ENCODE measurements around the gene PRDM2.

PRDM2 gene

DNA sequence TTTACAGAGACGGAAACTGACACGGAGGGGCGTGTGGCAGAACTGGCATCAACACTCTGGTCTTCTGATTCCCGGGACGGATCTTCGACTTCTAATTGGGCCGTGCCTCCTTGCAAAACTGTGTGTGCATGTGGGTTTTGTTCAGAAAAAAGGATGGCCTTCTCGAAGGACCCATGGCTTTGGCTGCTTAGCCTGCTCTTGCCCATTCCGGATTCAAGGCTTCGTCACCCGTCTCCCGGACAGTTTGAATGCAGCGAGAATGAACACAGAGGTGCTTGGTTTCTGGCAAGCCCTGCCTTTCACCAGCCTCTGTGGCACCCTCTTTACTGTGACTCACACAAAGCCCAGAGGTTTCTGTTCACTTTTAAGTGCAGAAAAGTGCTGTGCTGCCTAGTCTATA lies 120.1 kb downstream of the PRDM2 start:
- DNase-seq, result no peak

DNA sequence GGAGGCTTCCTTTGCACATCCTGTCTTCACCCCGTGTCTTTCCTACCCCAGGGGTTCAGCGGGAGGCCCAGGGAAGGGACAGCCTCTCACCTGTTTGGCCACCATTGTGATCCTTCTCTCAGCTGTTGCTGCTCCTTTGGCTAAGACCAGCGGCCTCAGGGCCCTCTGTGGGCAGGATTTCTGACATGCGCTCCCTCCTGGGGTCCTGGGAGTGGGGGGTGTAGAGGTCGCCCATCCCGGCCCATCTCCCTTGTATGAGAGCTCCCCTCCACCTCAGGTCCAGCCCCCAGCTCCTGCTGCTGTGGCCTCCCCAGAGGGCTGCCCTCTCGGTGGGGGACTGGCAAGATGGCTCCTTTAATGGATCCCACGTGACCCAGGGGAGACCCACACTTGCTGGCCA lies 120.5 kb downstream of the PRDM2 start:
- DNase-seq, result no peak

DNA sequence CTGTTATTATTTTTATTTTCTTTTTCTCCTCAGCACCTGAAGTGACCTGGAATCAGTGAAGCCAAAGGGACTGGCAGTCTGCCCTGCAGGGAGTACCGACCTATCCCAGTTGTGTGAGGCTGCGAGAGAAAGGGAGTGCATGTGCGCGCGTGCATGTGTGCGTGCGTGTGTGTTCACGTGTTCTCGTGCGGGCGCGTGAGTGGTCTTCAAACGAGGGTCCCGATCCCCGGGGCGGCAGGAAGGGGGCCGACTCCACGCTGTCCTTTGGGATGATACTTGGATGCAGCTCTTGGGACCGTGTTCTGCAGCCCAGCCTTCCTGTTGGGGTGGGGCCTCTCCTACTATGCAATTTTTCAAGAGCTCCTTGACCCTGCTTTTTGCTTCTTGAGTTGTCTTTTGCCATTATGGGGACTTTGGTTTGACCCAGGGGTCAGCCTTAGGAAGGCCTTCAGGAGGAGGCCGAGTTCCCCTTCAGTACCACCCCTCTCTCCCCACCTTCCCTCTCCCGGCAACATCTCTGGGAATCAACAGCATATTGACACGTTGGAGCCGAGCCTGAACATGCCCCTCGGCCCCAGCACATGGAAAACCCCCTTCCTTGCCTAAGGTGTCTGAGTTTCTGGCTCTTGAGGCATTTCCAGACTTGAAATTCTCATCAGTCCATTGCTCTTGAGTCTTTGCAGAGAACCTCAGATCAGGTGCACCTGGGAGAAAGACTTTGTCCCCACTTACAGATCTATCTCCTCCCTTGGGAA lies 123.3 kb downstream of the PRDM2 start:
- DNase-seq, result no peak

DNA sequence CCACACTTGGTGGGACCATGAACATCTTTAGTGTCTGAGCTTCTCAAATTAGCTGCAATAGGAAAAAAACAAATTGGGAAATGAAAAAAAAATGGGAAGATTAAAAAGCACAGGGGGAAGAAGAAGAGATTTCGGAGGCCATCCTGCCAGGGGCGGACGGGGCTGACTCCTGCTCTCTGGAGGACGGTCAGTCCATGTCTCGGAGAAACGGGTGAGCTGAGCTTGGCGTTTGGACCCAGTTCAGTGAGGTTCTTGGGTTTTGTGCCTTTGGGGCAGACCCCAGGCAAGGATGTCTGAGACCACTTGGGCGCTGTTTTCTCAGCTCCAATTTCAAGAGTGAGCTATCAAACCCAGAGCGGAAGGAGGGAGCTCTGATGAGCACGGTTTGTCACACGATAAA lies 123.9 kb downstream of the PRDM2 start:
- no peak for DNase-seq

DNA sequence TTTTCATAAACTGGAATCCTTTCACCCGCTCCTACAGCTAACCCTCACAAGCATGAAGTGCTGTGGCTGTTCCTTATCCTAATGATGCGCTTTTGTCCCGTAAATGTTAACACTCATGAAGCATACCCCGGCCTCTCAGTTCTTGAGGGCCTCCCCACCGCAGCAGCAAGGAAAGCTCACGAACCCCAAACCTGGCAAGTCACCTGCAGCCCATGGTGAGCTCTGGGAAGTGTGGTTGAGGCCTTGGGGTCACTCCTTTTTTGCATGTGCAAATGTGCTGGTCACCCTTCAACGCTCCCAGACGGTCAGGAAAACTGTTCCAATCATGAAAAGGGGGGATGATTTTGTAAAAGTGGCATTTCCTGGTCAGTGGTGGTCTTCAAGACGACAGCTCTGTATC lies 124.6 kb downstream of the PRDM2 start:
- DNase-seq, result no peak

DNA sequence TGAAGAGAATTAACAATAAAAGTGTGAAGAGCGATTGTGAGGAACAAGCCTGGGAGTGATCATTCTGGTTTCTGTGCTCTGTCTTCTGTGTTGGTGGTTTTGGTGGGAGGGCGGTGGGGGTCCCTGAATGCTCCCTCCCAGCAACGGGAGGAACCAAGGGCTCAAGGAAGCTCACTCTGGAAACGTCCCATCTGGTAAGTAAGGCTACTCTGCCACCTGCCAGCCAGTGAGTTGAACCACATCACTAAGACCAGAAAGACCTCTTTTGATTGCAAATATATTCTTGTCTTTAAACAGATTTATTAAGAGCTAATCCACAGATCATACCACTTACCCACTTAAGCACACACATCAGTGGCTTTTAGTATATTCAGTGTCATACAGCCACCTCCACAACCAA lies 125.0 kb downstream of the PRDM2 start:
- DNase-seq, result no peak

DNA sequence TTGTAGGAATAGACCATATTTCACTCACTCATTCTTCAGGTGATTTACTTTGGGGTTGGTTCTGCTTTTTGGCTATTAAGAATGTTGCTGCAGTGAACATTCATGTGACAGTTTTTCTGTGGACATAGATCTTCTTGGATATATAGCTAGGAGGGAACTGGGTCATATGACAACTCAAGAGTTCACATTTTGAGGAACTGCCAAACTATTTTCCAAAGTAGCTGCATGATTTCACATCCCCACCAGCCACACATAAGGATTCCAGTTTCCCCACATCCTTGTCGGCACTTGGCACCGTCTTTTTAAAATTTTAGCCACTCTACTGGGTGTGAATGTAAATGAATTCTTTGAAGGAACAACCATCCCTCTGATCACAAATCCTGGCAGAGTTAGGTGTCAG lies 126.0 kb downstream of the PRDM2 start:
- DNase-seq, result no peak

DNA sequence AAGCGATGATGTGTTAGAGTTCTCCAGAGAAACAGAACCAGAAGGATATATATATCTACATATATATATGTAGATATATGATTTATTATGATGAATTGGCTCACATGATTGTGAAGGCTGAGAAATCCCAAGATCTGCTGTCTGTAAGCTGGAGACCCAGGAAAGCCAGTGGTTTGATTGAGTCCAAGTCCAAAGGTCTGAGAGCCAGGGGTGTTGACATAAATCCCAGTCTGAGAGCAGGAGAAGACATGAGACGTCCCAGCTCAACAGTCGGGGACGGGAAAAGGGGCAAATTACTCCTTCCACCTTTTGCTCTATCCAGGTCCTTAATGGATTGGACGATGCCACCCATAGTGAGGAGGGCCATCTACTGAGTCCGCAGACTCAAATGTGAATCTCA lies 126.6 kb downstream of the PRDM2 start:
- DNase-seq, result no peak

DNA sequence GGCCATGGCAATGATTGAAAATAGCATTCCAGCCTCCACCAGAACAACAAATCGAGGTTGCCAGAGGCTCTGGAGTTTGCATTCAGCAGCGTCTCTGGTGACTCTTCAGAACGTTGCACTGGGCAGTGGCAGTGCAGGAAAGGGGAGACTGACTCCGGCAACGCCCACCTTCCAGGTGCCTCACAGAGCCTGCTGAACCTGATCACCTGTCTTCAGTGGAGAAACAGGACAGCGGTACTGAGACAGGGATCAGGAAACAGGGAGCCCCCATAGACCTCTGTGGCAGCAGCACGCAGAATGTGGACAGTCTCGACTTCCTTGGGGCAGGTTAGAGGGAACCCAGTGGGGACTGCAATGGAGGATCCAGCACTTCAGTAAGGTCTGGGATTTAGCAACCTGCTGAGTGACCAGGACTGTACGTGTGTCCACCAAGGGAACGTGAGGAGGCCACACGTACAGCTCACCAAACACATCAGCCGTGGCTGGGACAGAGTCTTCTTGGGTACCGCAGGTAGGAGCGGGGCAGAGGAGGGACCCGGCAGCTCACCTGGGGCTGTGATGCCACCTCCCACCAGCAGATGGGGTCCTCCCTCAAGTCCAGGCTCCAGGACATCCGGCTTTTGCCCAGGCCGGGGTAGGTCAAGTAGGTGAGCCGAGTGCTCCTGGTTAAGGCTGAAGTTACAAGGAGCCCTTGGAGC lies 128.6 kb downstream of the PRDM2 start:
- peak in 1 of 5 donors; percentile 24 for DNase-seq

DNA sequence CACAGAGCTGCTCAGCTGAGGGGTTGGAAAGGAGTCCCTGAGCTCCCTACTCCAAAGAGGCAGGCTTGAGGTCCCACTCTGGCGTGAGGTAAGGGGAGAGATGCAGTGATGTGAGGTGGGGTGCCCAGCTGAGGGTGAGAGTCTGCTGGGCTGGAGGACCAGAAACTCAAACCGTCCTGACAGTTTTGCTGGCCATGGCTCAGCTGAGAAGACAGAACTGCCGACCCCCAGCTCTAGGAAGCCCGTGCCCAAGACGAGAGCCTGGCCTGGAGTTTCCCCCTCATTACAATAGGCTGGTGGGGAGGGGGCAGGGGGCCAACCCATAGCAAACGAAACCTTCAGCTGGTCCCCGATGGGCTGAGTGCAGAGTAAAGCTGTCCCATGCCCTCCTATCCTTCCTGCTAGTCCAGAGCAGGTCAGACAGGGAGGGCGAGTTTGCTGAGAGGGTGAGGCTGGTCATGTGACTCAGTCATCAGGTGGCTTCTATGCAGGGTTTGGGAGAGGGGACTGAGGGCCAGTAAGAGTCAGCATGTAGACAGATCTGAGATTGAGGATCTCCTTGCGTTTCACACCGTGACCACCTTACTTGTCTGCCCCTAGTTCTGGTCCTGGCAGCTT lies 129.3 kb downstream of the PRDM2 start:
- no peak for DNase-seq

DNA sequence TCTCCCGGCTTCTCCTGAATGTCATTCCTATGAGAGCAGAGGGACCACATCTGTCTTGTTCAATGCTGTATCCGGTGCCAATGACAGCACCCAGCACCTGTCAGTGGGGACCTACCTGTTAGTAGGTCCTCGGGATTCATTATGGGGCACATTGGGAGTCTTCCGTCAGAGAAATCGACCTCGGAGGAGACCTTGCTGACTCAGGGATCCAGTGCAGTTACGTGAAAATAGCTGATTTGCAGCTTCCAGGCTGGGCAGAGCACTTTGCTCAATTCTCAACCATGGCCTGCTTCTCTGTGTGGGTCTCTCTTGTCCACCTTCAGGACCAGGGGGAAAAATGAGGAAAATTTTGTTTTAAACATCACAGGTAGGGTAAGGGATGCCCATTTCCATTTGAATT lies 130.2 kb downstream of the PRDM2 start:
- no peak for DNase-seq

DNA sequence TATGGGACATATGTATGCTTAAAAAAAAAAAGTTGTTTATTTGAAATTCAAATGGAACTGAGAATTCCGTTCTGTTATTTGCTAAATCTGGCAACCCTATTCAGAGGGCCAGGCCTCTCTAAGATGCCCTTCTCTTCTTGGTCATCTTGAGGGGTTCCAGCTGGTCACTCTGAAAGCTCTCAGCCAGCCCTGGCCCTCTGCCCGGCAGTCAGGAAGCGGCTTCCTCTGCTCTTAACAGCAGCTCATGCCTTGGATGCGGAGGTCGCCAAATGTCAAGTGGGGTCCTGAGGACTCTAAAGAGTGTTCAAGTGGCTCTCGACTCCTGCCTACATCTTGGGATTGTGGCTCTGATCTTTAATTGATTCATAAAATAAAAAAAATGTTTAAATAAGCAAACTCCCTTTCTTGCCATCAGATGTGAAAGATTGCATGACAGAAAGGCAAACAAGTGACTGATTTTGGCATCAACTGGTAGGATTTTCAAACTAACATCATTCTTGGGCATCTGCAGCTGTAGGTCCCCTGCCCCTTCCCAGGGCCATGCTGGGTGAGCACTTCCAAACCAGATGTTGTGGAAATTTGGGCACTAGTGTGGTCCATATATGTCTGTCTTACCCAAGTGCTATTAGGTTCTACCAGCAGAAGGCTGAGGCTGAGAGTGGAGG lies 130.8 kb downstream of the PRDM2 start:
- no peak for DNase-seq

DNA sequence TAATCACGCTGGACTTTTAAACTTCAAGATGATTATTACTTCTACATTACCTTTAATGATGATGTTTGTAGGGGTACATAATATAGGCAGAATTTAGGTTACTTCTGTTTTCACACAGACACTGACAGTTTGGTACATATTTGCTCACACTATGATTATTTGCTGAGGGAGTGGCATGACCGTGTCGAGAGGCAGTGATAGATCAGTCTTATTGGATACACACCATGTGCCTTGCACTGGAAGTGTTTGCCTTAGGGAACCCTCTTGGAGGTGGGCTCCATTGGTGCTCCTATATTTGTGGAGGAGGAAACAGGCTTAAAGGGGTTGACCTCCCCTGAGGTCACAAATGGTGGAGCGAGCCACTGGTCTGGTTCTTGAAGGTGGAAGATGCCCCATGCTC lies 132.1 kb downstream of the PRDM2 start:
- no peak for DNase-seq

DNA sequence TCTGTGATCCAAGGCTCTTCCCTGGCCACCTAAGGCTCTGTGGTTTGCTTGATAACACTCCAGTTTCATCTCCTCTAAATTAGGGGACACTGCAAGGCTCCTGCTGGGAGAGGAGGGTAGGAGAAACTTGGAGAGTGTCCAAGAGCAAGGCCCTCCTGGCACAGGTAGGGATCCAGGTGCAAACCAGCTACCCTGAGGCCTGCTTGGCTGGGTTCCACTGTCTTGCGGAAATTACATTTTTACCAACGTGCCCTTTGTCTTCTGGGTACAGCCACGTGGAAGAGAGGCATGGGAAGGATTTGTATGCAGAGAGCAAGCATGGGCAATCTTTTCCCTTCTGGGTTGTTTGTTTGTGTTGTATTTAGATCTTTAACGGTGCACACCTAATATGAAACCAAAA lies 132.5 kb downstream of the PRDM2 start:
- DNase-seq, result no peak

DNA sequence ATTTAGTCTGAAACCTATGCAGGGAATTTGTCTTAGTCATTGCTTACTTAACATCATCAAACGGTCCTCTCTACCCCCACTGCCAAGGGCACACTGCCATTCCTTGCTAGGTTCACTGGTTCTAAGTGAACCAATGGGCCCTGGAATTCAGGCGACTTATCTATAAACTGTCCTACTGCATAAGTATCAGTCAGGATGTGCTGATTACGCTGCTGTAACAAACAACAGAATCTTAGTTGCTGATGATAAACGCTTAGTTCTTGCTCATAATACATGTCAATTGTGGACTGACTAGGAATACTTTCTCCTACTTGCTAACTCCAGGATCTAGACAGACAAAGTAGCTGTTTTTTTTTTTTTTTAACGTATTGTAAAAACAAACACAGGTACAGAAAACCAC lies 136.1 kb downstream of the PRDM2 start:
- DNase-seq, result no peak

DNA sequence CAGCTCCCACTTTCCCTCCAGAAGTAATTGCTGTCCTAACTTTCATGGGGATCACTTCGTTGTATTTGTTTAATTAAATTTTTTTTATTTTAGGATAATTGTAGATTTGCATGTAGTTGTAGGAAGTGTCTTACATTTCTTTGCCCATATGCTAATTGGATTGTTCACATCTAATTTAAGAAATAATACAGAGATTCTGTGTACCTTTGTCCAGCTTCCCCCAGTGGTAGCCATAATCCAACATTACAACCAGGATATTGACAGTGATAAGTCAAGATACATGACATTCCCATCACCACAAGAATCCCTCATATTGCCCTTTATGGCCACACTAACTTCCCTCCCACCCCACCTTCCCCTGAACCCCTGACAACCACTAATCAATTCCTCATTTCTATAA lies 136.6 kb downstream of the PRDM2 start:
- DNase-seq, result no peak

DNA sequence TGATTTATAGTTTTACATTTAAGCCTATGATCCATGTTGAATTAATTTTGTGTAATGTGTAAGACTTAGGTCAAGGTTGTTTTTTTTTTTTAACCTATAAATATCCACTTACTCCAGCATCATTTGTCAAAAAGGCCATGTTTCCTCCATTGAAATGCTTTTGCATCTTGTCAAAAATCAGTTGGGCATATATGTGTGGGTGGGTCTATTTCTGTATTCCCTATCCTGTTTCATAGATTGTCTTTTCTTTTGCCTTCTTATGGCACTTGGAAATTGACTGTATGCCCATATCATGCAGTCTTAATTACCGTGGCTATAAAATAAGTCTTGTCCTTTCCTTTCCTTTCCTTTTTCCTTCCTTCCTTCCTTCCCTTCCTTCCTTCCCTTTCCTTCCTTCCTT lies 138.2 kb downstream of the PRDM2 start:
- DNase-seq, result no peak

DNA sequence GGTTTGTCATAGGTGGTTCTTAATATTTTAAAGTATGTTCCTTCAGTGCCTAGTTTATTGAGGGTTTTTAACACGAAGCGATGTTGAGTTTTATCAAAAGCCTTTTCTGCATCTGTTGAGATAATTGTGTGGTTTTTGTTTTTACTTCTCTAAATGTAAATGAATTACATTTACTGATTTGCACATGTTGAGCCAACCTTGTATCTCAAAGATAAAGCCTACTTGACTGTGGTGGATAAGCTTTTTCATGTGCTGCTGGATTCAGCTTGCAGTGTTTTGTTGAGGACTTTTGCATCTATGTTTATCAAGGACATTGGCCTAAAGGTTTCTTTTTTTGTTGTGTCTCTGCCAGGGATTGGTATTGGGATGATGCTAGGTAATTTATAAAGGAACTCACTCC lies 142.5 kb downstream of the PRDM2 start:
- no peak for DNase-seq

DNA sequence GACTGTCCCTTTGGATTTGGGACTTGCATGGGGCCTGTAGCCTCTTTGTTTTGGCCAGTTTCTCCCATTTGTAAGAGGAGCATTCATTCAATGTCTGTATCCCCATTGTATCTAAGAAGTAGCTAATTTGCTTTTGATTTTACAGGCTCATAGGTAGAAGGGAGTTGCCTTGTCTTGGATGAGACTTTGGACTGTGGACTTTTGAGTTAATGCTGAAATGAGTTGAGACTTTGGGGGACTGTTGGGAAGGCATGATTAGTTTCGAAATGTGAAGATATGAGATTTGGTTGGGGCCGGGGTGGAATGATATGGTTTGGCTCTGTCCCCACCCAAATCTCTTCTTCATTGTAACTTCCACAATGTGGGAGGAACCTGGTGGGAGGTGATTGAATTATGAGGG lies 151.7 kb downstream of the PRDM2 start:
- no peak for DNase-seq

DNA sequence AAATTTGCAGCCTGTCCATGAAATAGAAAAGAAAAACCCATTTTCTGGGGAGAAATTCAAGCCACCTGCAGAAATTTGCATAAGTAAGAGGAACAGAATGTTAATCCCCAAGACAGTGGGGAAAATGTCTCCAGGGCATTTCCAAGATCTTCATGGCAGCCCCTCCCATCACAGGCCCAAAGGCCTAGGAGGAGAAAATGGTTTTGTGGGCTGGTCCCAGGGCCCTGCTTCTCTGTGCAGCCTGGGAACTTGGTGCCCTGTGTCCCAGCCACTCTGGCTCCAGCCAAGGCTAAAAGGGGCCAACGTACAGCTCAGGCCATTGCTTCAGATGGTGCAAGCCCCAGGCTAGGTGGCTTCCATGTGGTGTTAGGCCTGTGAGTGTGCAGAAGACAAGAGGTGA lies 155.6 kb downstream of the PRDM2 start:
- DNase-seq, result no peak

DNA sequence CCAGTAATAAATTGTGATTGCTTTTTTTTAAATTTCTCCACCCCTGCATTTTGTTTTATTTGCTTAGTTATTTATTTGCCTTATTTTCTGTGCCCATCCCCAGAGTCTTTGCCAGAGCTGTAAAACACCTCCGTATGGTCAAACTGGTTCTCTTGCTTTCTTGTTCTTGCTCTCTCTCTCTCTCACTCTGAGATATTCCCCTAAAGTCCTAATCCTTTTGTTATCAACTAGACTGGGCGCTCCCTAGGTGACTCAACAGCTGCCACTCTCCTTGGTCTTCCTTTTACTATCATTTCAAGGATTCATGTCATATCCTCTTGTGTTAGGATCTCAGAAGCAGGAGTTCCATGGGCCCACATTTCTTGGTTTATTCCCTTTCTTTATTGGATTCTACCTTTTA lies 160.0 kb downstream of the PRDM2 start:
- DNase-seq, result no peak

DNA sequence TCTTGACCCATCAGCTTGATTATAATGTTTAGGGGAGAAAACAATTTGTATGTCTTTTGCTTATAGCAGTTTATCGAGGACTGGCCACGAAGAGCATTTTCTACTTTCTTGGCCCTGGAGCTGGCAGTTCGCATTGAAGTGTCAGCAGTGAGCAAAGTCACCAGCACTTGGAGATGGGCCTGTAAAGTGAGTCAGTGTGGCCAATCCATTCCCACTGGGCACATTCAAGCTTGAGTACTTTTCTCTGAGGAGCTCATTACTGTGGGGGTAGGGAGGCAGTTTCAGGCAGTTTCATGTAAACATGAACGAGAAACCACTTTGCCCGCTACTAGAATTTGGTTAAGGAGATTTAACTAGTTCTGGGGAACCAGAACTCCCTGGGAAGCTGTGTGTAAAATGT lies 164.8 kb downstream of the PRDM2 start:
- no peak for DNase-seq

DNA sequence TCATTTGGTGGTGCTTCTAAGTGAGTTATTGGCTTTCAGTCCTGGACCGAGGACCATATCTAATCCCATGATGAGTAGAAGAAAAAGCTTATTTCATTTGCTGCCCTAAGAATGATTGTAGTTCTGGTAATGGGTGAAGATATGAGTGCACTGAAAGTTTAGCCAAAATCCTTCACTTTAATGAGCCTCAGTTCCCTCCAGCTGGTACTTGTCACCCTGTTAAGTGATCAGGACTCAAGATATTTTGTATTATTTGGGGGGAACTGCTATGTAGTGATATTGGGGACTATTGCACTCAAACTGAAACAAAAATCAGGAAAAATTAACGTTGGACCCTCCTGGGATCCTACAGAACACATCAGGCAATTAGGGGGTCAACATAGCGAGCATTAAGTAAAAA lies 165.9 kb downstream of the PRDM2 start:
- no peak for DNase-seq

DNA sequence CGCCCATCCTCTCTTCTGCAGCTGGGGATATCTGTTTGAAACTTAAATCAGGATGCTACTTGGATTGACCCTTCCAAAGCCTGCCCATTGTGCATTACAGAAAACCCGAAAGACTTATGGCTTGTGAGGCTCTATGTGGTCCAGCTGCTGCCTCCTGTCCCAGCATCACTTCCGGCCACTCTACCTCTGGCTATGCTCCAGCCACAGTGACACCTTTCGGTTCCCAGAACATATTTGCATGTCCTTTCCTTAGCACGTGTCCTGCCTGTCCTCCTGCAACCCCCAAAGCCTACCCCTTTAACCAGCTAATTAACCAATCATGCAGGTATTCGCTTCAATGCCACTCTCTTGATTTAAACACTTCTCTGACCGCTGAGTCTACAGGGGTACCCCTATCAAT lies 167.6 kb downstream of the PRDM2 start:
- DNase-seq, result no peak

All from T-helper 1 cell (primary cell).